Breast epithelium (tissue), 3 donors: ENCODE results near the gene COMP.

Experiments used
- CTCF ChIP-seq, 3 donors: fragments of 450-650 bp; IDR thresholded peaks; one replicate each; pipeline ENCODE4 v1.5.1; 2016 to 2017; ENCODE audit warnings: antibody characterized with exemption in 3 of 3, mild to moderate bottlenecking in 3 of 3, moderate library complexity in 3 of 3
- POLR2A ChIP-seq: fragments of 450-650 bp; IDR thresholded peaks from one replicate; pipeline ENCODE4 v1.6.1; 2016; ENCODE audit warnings: antibody characterized with exemption, mild to moderate bottlenecking, moderate library complexity
- POLR2AphosphoS5 ChIP-seq, 3 donors: sonication (generic); formaldehyde crosslinking; IDR thresholded peaks; one replicate each; pipeline ENCODE4 v1.6.1; 2017; ENCODE audit warnings: antibody characterized with exemption in 3 of 3

GRCh38 chr19:18771328-18772242 lies 19.5 kb downstream of the COMP start:
- TF ChIP-seq CTCF (IDR thresholded peaks at IDR 0.05), result no peak
- TF ChIP-seq POLR2A, result no peak
- TF ChIP-seq POLR2AphosphoS5 (IDR thresholded peaks at IDR 0.05), result no peak
